GM21528 (cell line): ENCODE measurements around the gene ROBO2.
"Not testable (repeated sequence)": the region's sequence is repeated elsewhere in the genome, so short reads cannot be mapped to it uniquely, and the experiment has no call there.

Source experiments
- ATAC-seq: cut with Tn5 transposase; IDR thresholded peaks from one replicate; pipeline ENCODE4 v1.9.1; 2021; ENCODE audit warnings: mild to moderate bottlenecking, moderate library complexity; ENCODE audit not compliant: unreplicated experiment, low FRiP score

Gene ROBO2

GRCh38 chr3:77381431-77381830 lies 341.5 kb downstream of the ROBO2 start:
- no peak for ATAC-seq

DNA sequence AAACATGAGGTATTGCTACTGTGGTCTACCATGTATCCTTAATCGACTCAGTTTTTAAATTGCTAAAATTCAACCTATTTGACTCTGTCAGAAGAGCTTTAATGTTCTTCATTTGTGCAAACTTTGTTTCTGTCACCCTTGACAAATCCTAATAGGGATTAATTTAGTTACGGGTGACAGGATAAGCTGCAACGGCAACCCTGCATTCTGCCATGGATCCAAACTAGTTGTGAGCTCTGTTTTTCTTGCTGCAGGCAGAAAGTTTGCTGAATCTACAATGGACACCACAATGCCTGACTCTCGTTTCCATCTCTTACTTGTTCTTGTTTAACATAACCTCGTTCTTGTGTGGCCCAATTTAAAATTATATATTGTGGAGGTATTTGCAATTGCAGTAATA lies 352.3 kb downstream of the ROBO2 start:
- no peak for ATAC-seq

DNA sequence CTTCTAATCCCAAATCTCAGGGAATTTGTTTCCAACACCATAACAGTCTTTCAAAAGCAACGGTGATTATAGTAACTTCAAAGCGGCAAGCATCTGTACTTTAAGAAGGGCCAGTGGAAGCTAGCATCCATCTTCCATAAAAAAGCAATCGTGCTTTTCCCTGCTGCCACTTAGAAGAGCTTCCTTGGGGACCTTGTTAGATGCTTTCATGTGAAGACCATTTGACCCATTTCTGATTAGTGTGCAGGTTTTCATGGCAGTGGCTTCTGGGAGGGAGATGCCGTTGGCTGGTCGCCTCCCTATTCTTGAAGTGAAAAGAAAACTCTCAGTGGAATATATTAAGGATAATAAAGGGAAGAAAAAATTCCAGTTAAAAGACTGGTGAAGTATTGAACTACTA lies 354.1 kb downstream of the ROBO2 start:
- no peak for ATAC-seq

- ATAC-seq: no peak
These were observed 365.0 kb downstream of the ROBO2 start for GRCh38 chr3:77404871-77405270.

- ATAC-seq: no peak
These were observed 367.5 kb downstream of the ROBO2 start for GRCh38 chr3:77407441-77407840.

GRCh38 chr3:77410334-77410733 lies 370.4 kb downstream of the ROBO2 start:
- ATAC-seq: not testable (repeated sequence)

DNA sequence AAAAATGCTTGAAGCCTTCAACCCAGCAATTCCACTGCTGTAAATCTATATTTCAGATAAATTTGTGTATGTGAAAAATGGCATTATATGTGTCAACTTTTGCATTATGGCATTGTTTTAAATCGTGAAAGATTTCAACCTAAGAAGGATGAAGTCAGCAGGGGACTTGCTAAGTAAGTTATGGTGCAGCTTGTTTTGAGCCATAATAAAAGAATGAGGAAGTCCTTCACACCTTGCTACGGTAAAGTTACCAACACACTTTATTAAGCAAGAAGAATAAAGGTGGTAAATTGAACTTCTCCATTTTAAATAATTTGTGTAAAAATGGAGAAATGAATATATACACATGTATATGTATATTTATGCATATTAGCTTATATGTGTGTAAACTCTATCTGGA lies 371.4 kb downstream of the ROBO2 start:
- ATAC-seq: no peak

- no peak for ATAC-seq
These were observed 372.1 kb downstream of the ROBO2 start for GRCh38 chr3:77412021-77412438.

DNA sequence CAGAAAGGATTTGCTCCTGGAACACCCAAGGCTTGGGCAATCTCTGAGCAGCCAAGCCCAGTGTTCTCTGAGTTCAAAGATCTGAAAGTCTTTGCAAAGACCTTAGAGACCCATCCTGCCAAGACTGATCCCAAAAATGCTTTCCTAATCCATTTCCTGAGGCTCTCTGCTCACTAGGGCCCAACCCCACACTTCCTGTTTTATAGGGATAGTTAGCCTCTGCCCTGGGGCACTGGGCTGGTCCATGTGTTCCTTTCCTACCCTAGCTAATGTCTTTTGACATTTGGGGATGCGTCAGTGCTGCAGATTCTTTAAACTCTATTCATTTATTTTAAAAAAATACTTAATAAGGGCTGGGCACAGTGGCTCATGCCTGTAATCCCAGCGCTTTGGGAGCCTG lies 372.7 kb downstream of the ROBO2 start:
- ATAC-seq: no peak

- ATAC-seq: no peak
These were observed 375.0 kb downstream of the ROBO2 start for GRCh38 chr3:77414881-77415280.

DNA sequence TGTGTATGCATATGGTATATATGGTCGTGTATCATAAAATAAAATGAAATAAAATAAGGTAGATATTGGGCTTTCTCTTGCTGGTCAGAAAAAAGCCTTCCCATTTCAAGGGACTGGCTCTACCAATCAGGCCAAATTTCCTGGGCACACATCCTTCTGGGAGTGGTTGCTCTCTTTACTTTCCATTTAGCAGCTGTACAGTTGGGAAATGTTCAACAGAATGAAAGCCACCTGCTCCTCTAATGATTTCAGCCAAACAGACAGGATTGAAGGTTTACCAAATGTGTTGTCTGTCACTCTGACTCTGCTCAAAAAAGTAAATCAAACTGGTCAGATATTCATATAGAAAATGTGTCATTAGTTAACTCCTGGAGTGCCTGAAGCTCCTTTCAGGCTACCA lies 380.4 kb downstream of the ROBO2 start:
- no peak for ATAC-seq

GRCh38 chr3:77421916-77422315 lies 382.0 kb downstream of the ROBO2 start:
- no peak for ATAC-seq

DNA sequence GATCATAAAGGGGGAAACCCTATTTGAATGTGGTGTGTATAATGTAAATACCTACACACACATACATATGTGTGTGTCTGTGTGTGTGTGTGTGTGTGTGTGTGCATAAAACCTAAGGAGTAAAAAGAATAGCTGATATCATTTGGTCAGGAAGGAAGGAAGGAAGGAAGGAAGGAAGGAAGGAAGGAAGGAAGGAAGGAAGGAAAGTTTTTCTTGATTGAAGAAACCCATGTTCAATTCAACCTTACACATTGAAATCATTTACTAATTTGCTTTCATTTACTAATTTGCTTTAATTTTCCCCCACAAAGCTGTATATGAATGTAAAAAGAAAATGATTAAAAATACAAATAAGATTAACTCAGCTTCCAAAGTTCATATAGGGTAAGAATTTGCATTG lies 386.6 kb downstream of the ROBO2 start:
- ATAC-seq: no peak

GRCh38 chr3:77427528-77427927 lies 387.6 kb downstream of the ROBO2 start:
- ATAC-seq: no peak

- ATAC-seq: no peak
These were observed 397.0 kb downstream of the ROBO2 start for GRCh38 chr3:77436908-77437307.

GRCh38 chr3:77446084-77446483 lies 406.2 kb downstream of the ROBO2 start:
- ATAC-seq: no peak

GRCh38 chr3:77446761-77447160 lies 406.9 kb downstream of the ROBO2 start:
- ATAC-seq: no peak

- no peak for ATAC-seq
These were observed 409.8 kb downstream of the ROBO2 start for GRCh38 chr3:77449459-77450350.

GRCh38 chr3:77456431-77456830 lies 416.5 kb downstream of the ROBO2 start:
- no peak for ATAC-seq

- ATAC-seq: no peak
These were observed 417.0 kb downstream of the ROBO2 start for GRCh38 chr3:77456906-77457305.

DNA sequence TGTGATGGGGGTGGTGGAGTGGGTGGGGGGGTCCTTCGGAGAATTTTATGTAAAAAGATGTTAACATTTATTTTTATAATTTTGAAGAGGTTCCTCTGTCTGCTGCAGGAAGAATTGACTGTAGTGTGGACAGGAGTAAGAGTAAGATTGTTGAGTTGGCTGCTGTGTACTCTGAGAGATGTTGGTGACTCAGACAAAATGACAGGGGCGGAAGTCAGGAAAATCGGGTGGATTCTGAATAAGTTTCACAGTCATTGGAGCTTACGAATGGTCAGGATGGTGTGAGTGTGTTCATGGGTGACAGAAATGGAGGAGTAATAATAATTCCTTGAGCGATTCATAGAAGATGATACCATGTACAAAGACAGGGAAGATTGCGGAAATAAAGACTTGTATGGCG lies 420.0 kb downstream of the ROBO2 start:
- ATAC-seq: no peak

DNA sequence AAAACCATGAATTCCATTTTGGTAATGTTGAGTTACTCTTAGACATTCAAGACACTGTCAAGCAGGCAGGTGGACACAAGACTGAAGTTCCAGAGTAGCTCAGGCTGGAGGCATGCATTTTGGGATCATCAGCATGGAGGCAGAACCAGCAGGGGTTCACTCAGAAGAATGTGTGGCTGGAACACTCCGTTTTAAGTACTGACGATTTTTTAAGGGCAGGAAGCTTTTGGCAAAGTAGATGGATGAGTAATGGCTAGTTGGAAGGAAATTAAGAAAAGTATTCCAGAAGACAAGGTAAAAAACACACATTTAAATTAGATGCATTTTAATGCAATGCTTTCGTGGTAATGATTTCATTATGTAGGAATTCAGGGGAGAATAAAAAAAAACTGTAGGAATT lies 420.4 kb downstream of the ROBO2 start:
- ATAC-seq: no peak
